Mesenchymal stem cell (in vitro differentiated cells and primary cell): Measurements from ENCODE around the gene OTUD4.

Experiments used
- DNase-seq: peaks from one replicate; pipeline ENCODE4 v3.0.0-alpha.2; 2013
- H2AFZ ChIP-seq: one replicate; pipeline ENCODE4 v1.6.1; 2013; ENCODE audit warnings: low read depth, mild to moderate bottlenecking, control low read depth, inconsistent platforms, low read length, moderate library complexity
- H2AK5ac ChIP-seq: 2 replicates; pipeline ENCODE4 v1.6.1; 2013; ENCODE audit warnings: low read length, moderate library complexity, mild to moderate bottlenecking, inconsistent platforms; ENCODE audit not compliant: severe bottlenecking
- H2BK120ac ChIP-seq: one replicate; pipeline ENCODE4 v1.6.1; 2013; ENCODE audit warnings: low read depth, mild to moderate bottlenecking, inconsistent platforms, low read length, moderate library complexity
- H2BK12ac ChIP-seq, 2 experiments: one replicate each; pipeline ENCODE4 v1.6.1; 2013; ENCODE audit warnings: inconsistent platforms in 2 of 2, low read length in 2 of 2, mild to moderate bottlenecking in 2 of 2, moderate library complexity in 2 of 2, control low read depth in 1 of 2
- H2BK15ac ChIP-seq: one replicate; pipeline ENCODE4 v1.6.1; 2013; ENCODE audit warnings: mild to moderate bottlenecking, low read depth, inconsistent platforms; ENCODE audit not compliant: poor library complexity, severe bottlenecking
- H2BK5ac ChIP-seq: 2 replicates; pipeline ENCODE4 v1.6.1; 2013; ENCODE audit warnings: low read depth, mild to moderate bottlenecking, low read length, control low read depth, inconsistent platforms; ENCODE audit not compliant: poor library complexity, severe bottlenecking
- H3K14ac ChIP-seq, 2 experiments: one replicate each; pipeline ENCODE4 v1.6.1; 2013; ENCODE audit warnings: inconsistent platforms in 2 of 2, low read length in 2 of 2, control low read depth in 1 of 2, mild to moderate bottlenecking in 1 of 2, moderate library complexity in 1 of 2
- H3K18ac ChIP-seq, 2 experiments: one replicate each; pipeline ENCODE4 v1.6.1; 2013; ENCODE audit warnings: inconsistent platforms in 2 of 2, low read length in 2 of 2, control low read depth in 1 of 2, low read depth in 1 of 2, mild to moderate bottlenecking in 1 of 2
- H3K23ac ChIP-seq, 2 experiments: one replicate each; pipeline ENCODE4 v1.6.1; 2013; ENCODE audit warnings: inconsistent platforms in 2 of 2, low read length in 2 of 2, mild to moderate bottlenecking in 2 of 2, moderate library complexity in 2 of 2, control low read depth in 1 of 2
- H3K27ac ChIP-seq: 2 replicates; pipeline ENCODE4 v1.5.1; 2013; ENCODE audit warnings: mild to moderate bottlenecking, moderate library complexity, low read length, control low read depth, inconsistent platforms; ENCODE audit not compliant: poor library complexity, severe bottlenecking
- H3K27me3 ChIP-seq, 2 experiments: 2 replicates each; pipeline versions ENCODE4 v1.6.1 to v1.7.0; 2013; ENCODE audit warnings: low read length in 2 of 2, mild to moderate bottlenecking in 2 of 2, moderate library complexity in 2 of 2, control low read depth in 1 of 2, inconsistent platforms in 1 of 2; ENCODE audit not compliant: control insufficient read depth in 1 of 2, insufficient read depth in 1 of 2
- H3K36me3 ChIP-seq, 2 experiments: 2 replicates each; pipeline versions ENCODE4 v1.6.1 to v1.7.0; 2013; ENCODE audit warnings: low read length in 2 of 2, control low read depth in 1 of 2, inconsistent platforms in 1 of 2, low read depth in 1 of 2, mild to moderate bottlenecking in 1 of 2; ENCODE audit not compliant: insufficient read depth in 2 of 2, control insufficient read depth in 1 of 2
- H3K4ac ChIP-seq, 2 experiments: one replicate each; pipeline ENCODE4 v1.6.1; 2013; ENCODE audit warnings: inconsistent platforms in 2 of 2, low read length in 2 of 2, mild to moderate bottlenecking in 2 of 2, moderate library complexity in 2 of 2, control low read depth in 1 of 2, low read depth in 1 of 2
- H3K4me1 ChIP-seq: 2 replicates; pipeline ENCODE4 v1.6.1; 2013; ENCODE audit warnings: low read depth, low read length, control low read depth; ENCODE audit not compliant: control insufficient read depth, insufficient read depth
- H3K4me2 ChIP-seq: 2 replicates; pipeline ENCODE4 v1.6.1; 2013; ENCODE audit warnings: low read length, mild to moderate bottlenecking, inconsistent platforms; ENCODE audit not compliant: poor library complexity, severe bottlenecking
- H3K4me3 ChIP-seq, 2 experiments: 2 replicates each; pipeline versions ENCODE4 v1.5.1 to v1.7.0; 2013; ENCODE audit warnings: low read length in 2 of 2, mild to moderate bottlenecking in 2 of 2, control low read depth in 1 of 2, low read depth in 1 of 2; ENCODE audit not compliant: insufficient read depth in 1 of 2
- H3K79me1 ChIP-seq: replicated peaks from 2 replicates; pipeline ENCODE4 v1.6.1; 2013; ENCODE audit warnings: mild to moderate bottlenecking, control low read depth, low read length, inconsistent platforms; ENCODE audit not compliant: poor library complexity, severe bottlenecking
- H3K9ac ChIP-seq: 2 replicates; pipeline ENCODE4 v1.7.0; 2013; ENCODE audit warnings: mild to moderate bottlenecking, low read length, moderate library complexity
- H3K9me3 ChIP-seq: 2 replicates; pipeline ENCODE4 v1.7.0; 2013; ENCODE audit warnings: mild to moderate bottlenecking, low read length; ENCODE audit not compliant: control insufficient read depth
- H4K8ac ChIP-seq: one replicate; pipeline ENCODE4 v1.6.1; 2013; ENCODE audit warnings: inconsistent platforms, mild to moderate bottlenecking, low read length, moderate library complexity
- H4K91ac ChIP-seq: one replicate; pipeline ENCODE4 v1.6.1; 2013; ENCODE audit warnings: mild to moderate bottlenecking, low read length, inconsistent platforms
- WGBS: methylation state at CpG from one replicate; pipeline ENCODE4 v1.1.7; 2013; ENCODE audit warnings: mixed read lengths; 5-methylcytosine and 5-hydroxymethylcytosine counted together

OTUD4 gene

DNA sequence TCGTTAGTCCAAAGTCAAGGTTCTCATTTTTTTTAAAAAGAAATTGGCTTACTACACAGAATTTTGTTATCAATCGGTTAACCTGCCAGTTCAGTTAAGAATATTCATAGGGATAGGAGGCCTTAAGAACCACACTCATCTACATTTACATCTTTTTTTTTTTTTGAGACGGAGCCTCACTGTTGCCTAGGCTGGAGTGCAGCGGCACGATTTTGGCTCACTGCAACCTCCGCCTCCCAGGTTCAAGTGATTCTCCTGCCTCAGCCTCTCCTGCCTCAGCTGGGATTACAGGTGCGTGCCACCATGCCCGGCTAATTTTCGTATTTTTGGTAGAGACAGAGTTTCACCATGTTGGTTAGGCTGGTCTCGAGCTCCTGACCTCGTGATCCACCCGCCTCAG lies 48.5 kb downstream of the OTUD4 start:
- H2BK120ac ChIP-seq = no peak overlapping the region
- H3K36me3 ChIP-seq = peaks cover 3 to 54% of the 10 kb centered on the region in 2 experiments
- H3K9ac ChIP-seq = no peak overlapping the region
- 97% methylated on average over 9 of the region's 12 CpGs for WGBS
- H2BK15ac ChIP-seq = no peak overlapping the region
- H3K18ac ChIP-seq = no peak overlapping the region
- H4K91ac ChIP-seq = no peak overlapping the region
- H2BK12ac ChIP-seq = no peak overlapping the region
- no peaks in the 10 kb centered on the region for H3K27me3 ChIP-seq
- no peak overlapping the region for H3K4ac ChIP-seq
- H4K8ac ChIP-seq = no peak overlapping the region
- no peaks in the 10 kb centered on the region for H3K4me1 ChIP-seq
- H2AK5ac ChIP-seq = no peak overlapping the region
- H3K23ac ChIP-seq = no peak overlapping the region
- H3K9me3 ChIP-seq = no peaks in the 10 kb centered on the region
- H3K14ac ChIP-seq = no peak overlapping the region
- no peak overlapping the region for H3K27ac ChIP-seq
- no peak overlapping the region for H2AFZ ChIP-seq
- H2BK5ac ChIP-seq = no peak overlapping the region
- no peak overlapping the region for H3K4me3 ChIP-seq
- H3K4me2 ChIP-seq = no peak overlapping the region
- peaks cover 1% of the 10 kb centered on the region for H3K79me1 ChIP-seq
- no peak for DNase-seq

DNA sequence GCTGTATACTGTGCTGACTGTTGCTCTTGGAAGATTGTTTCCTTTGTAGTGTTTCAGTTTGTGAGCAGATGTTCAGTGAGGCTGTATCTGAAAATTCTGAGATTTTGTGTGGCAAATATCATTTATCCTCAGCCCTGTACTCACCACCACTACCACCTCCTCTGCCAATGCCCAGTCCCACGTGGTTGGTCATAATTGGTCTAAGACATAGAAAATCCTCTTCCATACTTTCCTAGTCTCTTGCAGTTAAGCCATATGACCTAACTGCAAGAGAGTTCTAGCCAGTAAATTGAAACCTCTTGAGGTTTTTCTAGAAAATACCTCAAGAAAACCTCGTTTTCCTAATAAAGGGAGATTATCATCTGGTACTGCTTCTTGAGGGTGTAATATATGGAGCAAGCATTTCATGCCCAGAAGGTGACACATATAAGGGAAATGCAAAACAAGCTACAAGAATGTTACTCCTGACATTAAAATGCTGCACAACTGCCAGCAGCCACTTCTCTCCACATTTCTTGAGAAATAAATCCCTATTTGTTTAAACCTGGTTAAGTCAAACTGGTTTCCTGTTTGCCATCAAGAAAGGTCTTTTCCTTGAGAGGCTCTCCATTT lies 49.5 kb downstream of the OTUD4 start:
- Histone ChIP-seq H2BK12ac (no peak overlapping the region), H3K4me3 (peak overlapping the region in 1 of 2 experiments; percentile 25), H3K27ac (peak overlapping the region; percentile 60), H4K8ac (no peak overlapping the region), H3K9me3 (no peaks in the 10 kb centered on the region), H4K91ac (no peak overlapping the region), H2AK5ac (peak overlapping the region; percentile 56), H3K23ac (no peak overlapping the region), H3K18ac (no peak overlapping the region), H3K4me1 (no peaks in the 10 kb centered on the region), H3K27me3 (no peaks in the 10 kb centered on the region), H2BK15ac (no peak overlapping the region), H3K4me2 (no peak overlapping the region), H3K36me3 (peaks cover 7 to 62% of the 10 kb centered on the region in 2 experiments), H3K79me1 (peaks cover 3% of the 10 kb centered on the region), H2BK5ac (no peak overlapping the region), H3K14ac (no peak overlapping the region), H2AFZ (no peak overlapping the region), H3K9ac (peak overlapping the region; percentile 52), H3K4ac (peak overlapping the region in 1 of 2 experiments; percentile 16), H2BK120ac (no peak overlapping the region)
- peak; percentile 64 for DNase-seq
- 87% methylated on average over 1 of the region's 2 CpGs for WGBS

DNA sequence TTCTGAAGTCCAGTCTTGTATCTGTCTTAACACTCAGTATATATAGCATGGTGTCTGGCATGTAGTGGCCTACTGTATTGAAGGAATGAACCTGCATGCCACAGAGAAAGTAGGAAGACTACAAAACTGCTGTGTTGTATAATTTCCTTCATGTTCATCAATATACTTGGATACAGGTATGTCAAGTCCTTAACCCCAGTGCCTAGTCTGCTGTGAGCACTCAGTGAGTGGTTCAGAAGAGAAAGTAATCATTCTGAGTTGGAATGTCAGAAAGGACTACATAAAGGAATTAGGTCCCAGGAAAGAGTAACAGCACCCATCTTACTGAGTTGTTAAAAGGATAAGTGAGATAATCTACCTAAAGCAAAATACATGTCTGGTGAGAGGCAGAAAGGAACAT lies 50.3 kb downstream of the OTUD4 start:
- no peak overlapping the region for H2BK5ac ChIP-seq

GRCh38 chr4:145125396-145125795 lies 55.0 kb downstream of the OTUD4 start:
- Histone ChIP-seq H2AK5ac (no peak overlapping the region), H2BK120ac (no peak overlapping the region), H2BK12ac (no peak overlapping the region), H2BK15ac (no peak overlapping the region), H3K9me3 (no peaks in the 10 kb centered on the region), H3K18ac (no peak overlapping the region), H3K4me1 (no peaks in the 10 kb centered on the region), H3K79me1 (peaks cover 6% of the 10 kb centered on the region), H3K4me3 (no peak overlapping the region), H2AFZ (no peak overlapping the region), H3K36me3 (peaks cover 19 to 92% of the 10 kb centered on the region in 2 experiments), H3K9ac (no peak overlapping the region), H3K27ac (no peak overlapping the region), H2BK5ac (no peak overlapping the region), H3K14ac (no peak overlapping the region), H3K4ac (no peak overlapping the region), H3K27me3 (no peaks in the 10 kb centered on the region), H3K23ac (no peak overlapping the region), H4K8ac (no peak overlapping the region), H3K4me2 (no peak overlapping the region), H4K91ac (no peak overlapping the region)
- DNase-seq = no peak
- WGBS = 100% methylated on average over 1 of the region's 2 CpGs

More for the DNA sequence above, 50.3 kb downstream of the OTUD4 start:
- no peak overlapping the region for H2BK120ac ChIP-seq
- H3K4me3 ChIP-seq = peak overlapping the region in 1 of 2 experiments; percentile 25
- no peak overlapping the region for H2BK12ac ChIP-seq
- H3K9me3 ChIP-seq = no peaks in the 10 kb centered on the region
- H3K23ac ChIP-seq = no peak overlapping the region
- H3K27ac ChIP-seq = peak overlapping the region; percentile 60
- no peak overlapping the region for H2AK5ac ChIP-seq
- H3K36me3 ChIP-seq = peaks cover 11 to 65% of the 10 kb centered on the region in 2 experiments
- no peaks in the 10 kb centered on the region for H3K4me1 ChIP-seq
- H3K18ac ChIP-seq = no peak overlapping the region
- no peak overlapping the region for H3K4me2 ChIP-seq
- no peak overlapping the region for H3K4ac ChIP-seq
- DNase-seq = no peak
- H3K27me3 ChIP-seq = no peaks in the 10 kb centered on the region
- no peak overlapping the region for H4K8ac ChIP-seq
- H2BK15ac ChIP-seq = no peak overlapping the region
- H4K91ac ChIP-seq = no peak overlapping the region
- H3K14ac ChIP-seq = no peak overlapping the region
- no peak overlapping the region for H2AFZ ChIP-seq
- peaks cover 3% of the 10 kb centered on the region for H3K79me1 ChIP-seq
- H3K9ac ChIP-seq = peak overlapping the region; percentile 18
